Cardiac fibroblast (primary cell): Measurements from ENCODE around the gene ZNF18.
A peak's percentile ranks its signal among the peaks of the same experiment; 100 is the strongest.
"Not testable (repeated sequence)": the region's sequence is repeated elsewhere in the genome, so short reads cannot be mapped to it uniquely, and the experiment has no call there.

Experiments
- DNase-seq, 2 donors: peaks; one replicate each; pipeline versions ENCODE4 v3.0.0 to v3.0.0-alpha.2; 2010; ENCODE audit warnings: low read depth in 2 of 2
- H3K4me3 ChIP-seq, 2 donors: replicated peaks in 1 of 2; 1 replicate in 1 of 2; 2 replicates in 1 of 2; pipeline ENCODE4 v1.5.1; 2011; ENCODE audit warnings: low read depth in 2 of 2, low read length in 2 of 2, mild to moderate bottlenecking in 2 of 2, moderate library complexity in 1 of 2
- TF ChIP-seq, protein P1 (sequence below): IDR thresholded peaks from one replicate; pipeline ENCODE4 v1.5.1; 2011; ENCODE audit warnings: low read depth, mild to moderate bottlenecking, low read length, inconsistent platforms

ZNF18 gene

DNA sequence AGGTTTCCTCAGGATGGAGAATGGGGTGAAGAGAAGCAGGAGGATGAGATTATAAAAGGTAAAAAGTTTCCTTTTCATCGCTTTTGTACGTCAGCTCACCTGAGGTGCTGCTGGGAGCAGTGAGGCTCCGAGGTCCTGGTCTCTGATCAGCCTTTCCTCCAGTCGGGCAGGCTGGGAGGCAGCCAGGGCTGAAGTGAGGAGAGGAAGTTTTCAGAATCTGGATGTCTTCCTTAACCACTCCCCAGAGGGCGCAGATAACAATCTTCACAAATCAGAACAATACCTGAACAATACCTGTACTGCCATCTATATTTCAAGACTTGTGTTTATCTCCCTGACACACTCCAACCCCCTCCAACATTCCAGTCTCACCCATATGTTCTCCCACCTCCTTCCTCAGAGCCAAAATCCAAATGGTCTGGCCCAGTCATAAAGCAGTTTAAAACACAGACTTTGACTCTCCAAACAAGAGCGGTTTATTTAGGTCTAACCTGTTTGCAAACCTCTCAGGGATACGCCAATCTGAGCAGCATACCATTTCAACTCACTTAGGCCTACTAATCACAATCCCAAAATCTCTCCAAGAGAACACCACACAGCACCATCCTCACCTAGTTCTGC, 6.8 kb downstream of the ZNF18 start:
- DNase-seq = no peak
- H3K4me3 ChIP-seq = no peak overlapping the region
- TF ChIP-seq, protein P1, sequence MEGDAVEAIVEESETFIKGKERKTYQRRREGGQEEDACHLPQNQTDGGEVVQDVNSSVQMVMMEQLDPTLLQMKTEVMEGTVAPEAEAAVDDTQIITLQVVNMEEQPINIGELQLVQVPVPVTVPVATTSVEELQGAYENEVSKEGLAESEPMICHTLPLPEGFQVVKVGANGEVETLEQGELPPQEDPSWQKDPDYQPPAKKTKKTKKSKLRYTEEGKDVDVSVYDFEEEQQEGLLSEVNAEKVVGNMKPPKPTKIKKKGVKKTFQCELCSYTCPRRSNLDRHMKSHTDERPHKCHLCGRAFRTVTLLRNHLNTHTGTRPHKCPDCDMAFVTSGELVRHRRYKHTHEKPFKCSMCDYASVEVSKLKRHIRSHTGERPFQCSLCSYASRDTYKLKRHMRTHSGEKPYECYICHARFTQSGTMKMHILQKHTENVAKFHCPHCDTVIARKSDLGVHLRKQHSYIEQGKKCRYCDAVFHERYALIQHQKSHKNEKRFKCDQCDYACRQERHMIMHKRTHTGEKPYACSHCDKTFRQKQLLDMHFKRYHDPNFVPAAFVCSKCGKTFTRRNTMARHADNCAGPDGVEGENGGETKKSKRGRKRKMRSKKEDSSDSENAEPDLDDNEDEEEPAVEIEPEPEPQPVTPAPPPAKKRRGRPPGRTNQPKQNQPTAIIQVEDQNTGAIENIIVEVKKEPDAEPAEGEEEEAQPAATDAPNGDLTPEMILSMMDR = no peak

DNA sequence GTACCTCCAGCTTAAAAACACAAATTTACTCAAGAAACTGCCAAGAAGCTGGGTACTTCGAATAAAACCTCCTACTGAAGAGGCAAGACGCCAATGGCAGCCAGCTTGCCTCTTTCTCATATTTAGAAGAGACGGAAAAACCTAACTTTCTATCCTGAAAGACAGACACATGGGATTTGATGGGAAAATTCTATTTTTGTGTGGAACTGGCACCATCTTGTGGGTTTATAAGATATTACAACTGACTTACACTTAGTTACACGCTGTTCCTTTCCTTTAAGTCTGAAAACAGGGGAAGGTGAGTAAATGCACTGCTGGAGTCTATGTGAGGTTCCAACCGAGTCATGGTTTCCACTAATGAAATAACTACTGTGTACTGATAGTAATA, 10.3 kb downstream of the ZNF18 start:
- DNase-seq = peak; percentile 73 to 75
- no peak overlapping the region for H3K4me3 ChIP-seq
- TF ChIP-seq, protein P1 = peak; percentile 47

DNA sequence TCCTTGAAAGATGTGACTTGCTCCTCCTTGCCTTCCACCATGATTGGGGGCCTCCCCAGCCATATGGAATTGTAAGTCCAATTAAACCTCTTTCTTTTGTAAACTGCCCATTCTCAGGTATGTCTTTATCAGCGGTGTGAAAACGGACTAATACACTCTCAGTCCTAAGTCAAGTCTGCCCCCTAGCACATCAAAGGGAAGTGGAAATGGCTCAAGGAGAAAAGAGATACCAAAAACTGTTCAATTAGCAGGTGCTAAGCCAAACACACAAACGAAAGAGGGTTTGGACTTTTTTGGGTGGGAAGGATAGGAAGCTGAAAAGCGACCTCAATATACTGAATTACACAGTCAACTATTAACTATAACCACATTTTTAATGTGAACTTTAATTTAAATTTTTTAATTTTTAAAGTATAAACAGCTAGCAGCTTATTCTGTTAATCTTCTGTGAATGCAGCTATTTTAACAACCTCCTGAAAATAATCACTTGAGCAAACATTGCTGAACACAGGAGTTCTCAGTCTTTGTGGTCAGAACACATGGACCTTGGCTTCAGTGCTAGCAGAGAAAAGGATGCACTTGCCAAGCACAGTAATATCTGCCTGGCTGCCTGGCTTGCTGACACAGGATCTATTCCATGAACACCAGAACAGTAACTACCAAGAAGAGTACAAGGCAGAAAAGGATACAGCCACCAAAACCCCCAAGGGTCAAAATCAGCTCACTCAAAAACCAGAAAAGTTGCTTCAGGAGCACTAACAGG, 10.9 kb downstream of the ZNF18 start:
- DNase-seq = no peak
- TF ChIP-seq, protein P1 = no peak
- no peak overlapping the region for H3K4me3 ChIP-seq

DNA sequence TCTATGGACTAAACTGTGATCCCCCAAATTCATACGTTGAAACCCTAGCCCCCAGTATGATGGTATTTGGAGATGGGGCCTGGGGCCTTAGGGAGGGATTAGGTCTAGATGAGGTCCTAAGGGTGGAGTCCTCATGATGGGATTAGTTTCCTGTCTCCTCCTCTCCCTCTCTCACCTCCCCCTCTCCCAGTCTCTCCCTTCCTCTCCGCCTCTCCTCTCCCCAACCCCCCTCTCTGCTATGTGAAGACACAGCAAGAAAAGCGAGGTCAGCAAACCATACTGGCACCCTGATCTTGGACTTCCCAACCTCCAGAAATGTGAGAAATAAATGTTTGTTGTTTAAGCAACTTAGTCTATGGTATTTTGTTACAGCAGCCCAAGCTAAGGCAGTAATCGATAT, 15.4 kb downstream of the ZNF18 start:
- TF ChIP-seq, protein P1 = no peak
- H3K4me3 ChIP-seq = no peak overlapping the region
- no peak for DNase-seq

DNA sequence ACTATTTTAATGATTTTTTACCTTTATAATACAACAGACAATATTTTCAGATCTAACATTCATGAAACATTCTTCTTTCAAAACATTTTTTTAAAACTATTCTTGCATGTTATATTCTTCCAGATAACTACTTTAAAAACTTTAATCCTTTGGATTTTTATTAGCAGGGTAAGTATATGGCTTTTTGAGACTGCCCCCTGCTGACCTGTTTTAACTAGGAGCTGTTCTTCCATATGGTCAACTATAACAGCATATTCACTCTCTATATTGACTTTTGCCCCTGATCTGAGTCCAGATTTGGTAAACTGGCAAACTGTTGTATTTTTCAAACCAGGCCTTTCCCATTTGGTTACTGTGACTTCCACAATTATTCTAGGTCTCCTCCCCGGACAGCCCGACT, 16.5 kb downstream of the ZNF18 start:
- peak; percentile 26 to 37 for DNase-seq
- H3K4me3 ChIP-seq = no peak overlapping the region
- TF ChIP-seq, protein P1 = peak; percentile 38

DNA sequence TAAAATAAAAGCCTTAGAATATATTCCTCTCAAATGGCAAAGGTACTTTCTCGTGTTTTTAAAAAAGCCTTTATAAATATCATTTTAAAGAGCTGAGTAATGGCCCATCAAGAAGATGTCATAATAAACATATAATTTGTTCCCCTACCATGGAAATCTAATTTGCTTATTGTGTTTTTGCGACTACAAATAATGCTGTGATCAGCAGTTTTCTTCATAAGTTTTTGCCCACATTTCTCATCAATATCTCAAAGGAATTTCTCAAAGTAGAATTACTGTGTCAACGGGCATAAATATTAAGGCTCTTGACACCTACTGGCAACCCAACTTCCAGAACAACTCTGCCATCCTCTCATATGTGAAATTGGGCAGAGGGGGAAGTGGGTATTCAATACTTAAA, 17.5 kb downstream of the ZNF18 start:
- TF ChIP-seq, protein P1 = no peak
- no peak for DNase-seq
- no peak overlapping the region for H3K4me3 ChIP-seq

DNA sequence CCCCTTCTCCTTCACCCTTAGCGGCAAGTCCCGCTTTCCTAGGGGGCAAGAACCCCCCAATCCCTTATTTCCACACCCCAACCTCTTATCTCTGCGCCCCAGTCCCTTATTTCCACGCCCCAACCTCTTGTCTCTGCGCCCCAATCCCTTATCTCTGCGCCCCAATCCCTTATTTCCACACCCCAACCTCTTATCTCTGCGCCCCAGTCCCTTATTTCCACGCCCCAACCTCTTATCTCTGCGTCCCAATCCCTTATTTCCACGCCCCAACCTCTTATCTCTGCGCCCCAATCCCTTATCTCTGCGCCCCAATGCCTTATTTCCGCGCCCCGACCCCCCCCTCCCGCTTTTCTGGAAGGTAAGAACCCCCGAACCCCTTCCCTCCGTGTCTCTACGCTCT, 24.5 kb downstream of the ZNF18 start:
- DNase-seq, H3K4me3 ChIP-seq: not testable (repeated sequence)
